ENCODE measurements around the gene PLEKHD1. TPM values are rescaled to one million over a fixed set of nuclear protein-coding genes. Genes with fewer than 3 reads are reported as not detected.

The PLEKHD1 gene
- total RNA-seq: not detected

DNA sequence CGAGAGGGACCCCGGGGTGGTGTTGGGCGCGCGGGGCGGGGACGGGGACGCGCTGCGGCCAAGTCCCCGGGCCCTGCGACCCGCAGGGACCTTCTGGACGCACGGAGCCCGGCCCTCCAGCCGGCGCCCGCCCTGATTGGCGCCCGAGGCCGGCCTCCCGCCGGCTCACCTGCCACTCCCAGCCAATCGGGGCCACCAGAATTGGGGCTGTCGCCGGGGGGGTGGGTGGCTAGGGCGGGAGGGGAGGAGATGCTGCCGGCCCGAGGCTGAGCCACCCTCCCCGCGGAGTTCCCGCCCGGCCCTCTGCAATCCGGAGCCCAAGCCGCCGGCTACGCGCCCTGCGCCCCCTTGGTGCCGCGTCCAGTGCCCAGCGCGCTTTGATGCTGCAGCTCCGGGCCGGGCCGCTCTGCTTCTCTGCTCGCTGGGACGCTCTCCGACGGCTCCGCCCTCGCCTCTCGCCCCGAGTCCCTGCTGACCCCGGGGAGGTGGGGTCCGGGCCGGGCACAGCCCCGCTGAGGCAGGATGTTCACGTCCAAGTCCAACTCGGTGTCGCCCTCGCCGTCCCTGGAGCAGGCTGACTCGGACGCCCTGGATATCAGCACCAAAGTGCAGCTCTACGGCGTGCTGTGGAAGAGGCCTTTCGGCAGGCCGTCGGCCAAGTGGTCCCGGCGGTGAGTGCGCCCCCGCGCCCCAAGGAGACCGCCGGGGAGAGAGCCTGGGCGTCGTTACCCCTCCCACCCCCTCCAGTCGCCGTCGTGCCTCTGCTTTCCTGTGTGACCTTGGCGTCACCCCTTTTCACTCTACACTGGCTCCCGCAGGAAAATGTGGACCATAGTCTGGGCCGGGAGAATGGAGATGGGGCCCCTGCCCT is at the start of gene PLEKHD1:
PLEKHD1 (plus strand) TSS at position 285 of the 871 bp plus-strand sequence; CDS start at position 523, 238 bp downstream.
- TF ChIP-seq, protein P1, sequence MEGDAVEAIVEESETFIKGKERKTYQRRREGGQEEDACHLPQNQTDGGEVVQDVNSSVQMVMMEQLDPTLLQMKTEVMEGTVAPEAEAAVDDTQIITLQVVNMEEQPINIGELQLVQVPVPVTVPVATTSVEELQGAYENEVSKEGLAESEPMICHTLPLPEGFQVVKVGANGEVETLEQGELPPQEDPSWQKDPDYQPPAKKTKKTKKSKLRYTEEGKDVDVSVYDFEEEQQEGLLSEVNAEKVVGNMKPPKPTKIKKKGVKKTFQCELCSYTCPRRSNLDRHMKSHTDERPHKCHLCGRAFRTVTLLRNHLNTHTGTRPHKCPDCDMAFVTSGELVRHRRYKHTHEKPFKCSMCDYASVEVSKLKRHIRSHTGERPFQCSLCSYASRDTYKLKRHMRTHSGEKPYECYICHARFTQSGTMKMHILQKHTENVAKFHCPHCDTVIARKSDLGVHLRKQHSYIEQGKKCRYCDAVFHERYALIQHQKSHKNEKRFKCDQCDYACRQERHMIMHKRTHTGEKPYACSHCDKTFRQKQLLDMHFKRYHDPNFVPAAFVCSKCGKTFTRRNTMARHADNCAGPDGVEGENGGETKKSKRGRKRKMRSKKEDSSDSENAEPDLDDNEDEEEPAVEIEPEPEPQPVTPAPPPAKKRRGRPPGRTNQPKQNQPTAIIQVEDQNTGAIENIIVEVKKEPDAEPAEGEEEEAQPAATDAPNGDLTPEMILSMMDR (IDR thresholded peaks at IDR 0.05): no peak
- no peak for TF ChIP-seq POLR2A (IDR thresholded peaks at IDR 0.05)
- H3K36me3 ChIP-seq: no peaks in the 10 kb centered on the region
- H3K4me1 ChIP-seq: peaks cover 0 to 17% (median 7%) of the 10 kb centered on the region in 4 donors
- no peaks in the 10 kb centered on the region for H3K9me3 ChIP-seq
- H3K27me3 ChIP-seq: peaks cover 0 to 21% of the 10 kb centered on the region in 2 donors
- DNase-seq: no peak
- no peak within 1 kb of the TSS for H3K27ac ChIP-seq
- H3K4me3 ChIP-seq: peak within 1 kb of the TSS in 3 of 4 donors; percentile 2 to 44 (median 35)

DNA sequence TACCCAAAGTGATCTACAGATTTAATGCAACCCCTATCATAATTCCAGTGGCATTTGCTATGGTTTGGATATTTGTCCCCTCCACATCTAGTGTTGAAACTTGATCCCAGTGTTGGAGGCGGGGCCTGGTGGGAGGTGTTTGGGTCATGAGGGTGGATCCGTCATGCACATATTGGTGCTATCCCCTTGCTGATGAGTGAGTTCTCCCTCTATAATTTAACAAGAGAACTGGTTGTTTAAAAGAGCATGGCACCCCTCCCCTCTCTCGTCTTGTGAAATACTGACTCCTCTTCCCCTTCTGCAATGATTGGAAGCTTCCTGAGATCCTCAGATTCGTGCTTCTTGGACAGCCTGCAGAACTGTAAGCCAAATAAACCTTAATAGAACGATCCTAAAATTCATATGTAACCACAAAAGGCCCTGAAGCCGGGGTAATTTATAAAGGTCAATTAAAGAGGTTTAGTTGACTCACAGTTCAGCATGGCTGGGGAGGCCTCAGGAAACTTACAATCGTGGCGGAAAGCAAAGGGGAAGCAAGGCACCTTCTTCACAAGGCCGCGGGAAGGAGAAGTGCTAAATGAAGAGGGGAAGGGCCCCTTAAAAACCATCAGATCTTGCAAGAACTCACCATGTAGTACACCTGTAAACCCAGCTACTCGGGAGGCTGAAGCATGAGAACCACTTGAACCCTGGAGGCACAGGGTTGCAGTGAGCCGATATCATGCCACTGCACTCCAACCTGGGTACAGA is 44.8 kb upstream of the PLEKHD1 start:
- no peak for DNase-seq
- H3K27me3 ChIP-seq: no peaks in the 10 kb centered on the region
- H3K9me3 ChIP-seq: no peaks in the 10 kb centered on the region
- no peak overlapping the region for H3K4me3 ChIP-seq
- H3K4me1 ChIP-seq: no peaks in the 10 kb centered on the region
- peaks cover 0 to 11% (median 0%) of the 10 kb centered on the region in 3 donors for H3K36me3 ChIP-seq
- no peak overlapping the region for H3K27ac ChIP-seq
- no peak for TF ChIP-seq POLR2A (IDR thresholded peaks at IDR 0.05)
- TF ChIP-seq, protein P1 (IDR thresholded peaks at IDR 0.05): no peak

DNA sequence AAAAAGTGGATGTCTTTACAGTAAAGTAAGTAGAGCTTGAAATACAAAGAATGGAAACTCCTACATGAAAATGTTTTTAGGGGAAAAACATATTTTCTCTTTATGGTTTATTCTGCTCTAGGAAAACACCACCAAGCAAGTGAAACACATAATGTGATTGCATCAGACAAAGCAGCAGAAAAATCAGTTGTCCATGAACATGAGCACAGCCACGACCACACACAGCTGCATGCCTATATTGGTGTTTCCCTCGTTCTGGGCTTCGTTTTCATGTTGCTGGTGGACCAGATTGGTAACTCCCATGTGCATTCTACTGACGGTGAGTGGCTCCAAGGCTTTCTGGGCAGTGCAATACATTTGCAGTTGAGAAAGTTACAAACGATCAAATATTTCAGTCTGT is 42.6 kb upstream of the PLEKHD1 start:
- H3K4me3 ChIP-seq: no peak overlapping the region
- no peak for DNase-seq
- TF ChIP-seq POLR2A (IDR thresholded peaks at IDR 0.05): no peak
- TF ChIP-seq, protein P1 (IDR thresholded peaks at IDR 0.05): no peak
- H3K27me3 ChIP-seq: no peaks in the 10 kb centered on the region
- H3K36me3 ChIP-seq: peaks cover 0 to 11% (median 0%) of the 10 kb centered on the region in 3 donors
- H3K27ac ChIP-seq: no peak overlapping the region
- no peaks in the 10 kb centered on the region for H3K4me1 ChIP-seq
- H3K9me3 ChIP-seq: no peaks in the 10 kb centered on the region

DNA sequence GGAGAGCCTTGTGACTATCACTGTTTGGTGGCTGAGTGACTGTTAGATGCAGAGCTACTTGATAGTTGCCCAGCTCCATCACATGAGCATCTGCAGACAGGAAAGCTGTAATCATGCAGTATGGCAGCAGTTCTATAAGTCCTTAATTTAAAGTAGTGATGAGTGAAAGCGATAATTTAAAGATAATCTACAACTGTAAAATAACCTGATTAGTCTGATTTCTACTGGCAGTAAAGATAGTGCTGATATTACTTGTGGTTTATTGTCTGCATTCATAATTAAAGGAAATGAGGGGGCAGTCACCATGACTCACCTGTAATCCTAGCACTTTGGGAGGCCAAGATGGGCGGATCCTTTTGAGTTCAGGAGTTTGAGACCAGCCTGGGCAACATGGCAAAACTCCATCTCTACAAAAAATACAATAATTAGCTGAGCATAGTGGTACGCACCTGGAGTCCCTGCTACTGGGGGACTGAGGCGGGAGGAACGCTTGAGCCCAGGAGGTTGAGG is 41.2 kb upstream of the PLEKHD1 start:
- Histone ChIP-seq H3K27ac (no peak overlapping the region), H3K9me3 (no peaks in the 10 kb centered on the region), H3K4me3 (no peak overlapping the region), H3K36me3 (peaks cover 0 to 11% (median 0%) of the 10 kb centered on the region in 3 donors), H3K27me3 (no peaks in the 10 kb centered on the region), H3K4me1 (no peaks in the 10 kb centered on the region)
- no peak for TF ChIP-seq POLR2A (IDR thresholded peaks at IDR 0.05)
- TF ChIP-seq, protein P1 (IDR thresholded peaks at IDR 0.05): no peak
- DNase-seq: no peak

DNA sequence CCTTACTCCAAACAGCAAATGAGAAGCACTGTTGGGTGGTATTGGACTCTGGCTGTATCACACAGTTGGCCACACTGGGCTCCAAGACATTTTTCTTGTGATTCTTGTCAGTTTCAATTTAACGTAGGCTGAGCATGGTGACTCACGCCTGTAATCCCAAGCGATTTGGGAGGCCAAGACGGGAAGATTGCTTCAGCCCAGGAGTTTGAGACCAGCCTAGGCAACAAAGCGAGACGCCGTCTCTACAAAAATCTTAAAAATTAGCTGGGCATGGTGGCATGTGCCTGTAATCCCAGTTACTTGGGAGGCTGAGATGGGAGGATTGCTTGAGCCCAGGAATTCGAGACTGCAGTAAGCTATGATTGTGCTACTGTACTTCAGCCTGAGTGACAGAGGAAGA is 35.3 kb upstream of the PLEKHD1 start:
- H3K9me3 ChIP-seq: no peaks in the 10 kb centered on the region
- DNase-seq: no peak
- H3K4me1 ChIP-seq: no peaks in the 10 kb centered on the region
- no peaks in the 10 kb centered on the region for H3K27me3 ChIP-seq
- no peak overlapping the region for H3K27ac ChIP-seq
- peaks cover 0 to 8% (median 0%) of the 10 kb centered on the region in 3 donors for H3K36me3 ChIP-seq
- TF ChIP-seq POLR2A (IDR thresholded peaks at IDR 0.05): no peak
- TF ChIP-seq, protein P1 (IDR thresholded peaks at IDR 0.05): no peak
- no peak overlapping the region for H3K4me3 ChIP-seq

All from Peyer's patch (tissue), 4 donors.